DMS153 treated with DMSO at 0.1 percent for 48 hours (cell line): ENCODE measurements around the gene LPP.

ENCODE experiments used
- DNase-seq: peaks from one replicate; lab custom pipeline; 2025; ENCODE audit not compliant: unreplicated experiment; lab: John Stamatoyannopoulos, UW

The LPP gene

GRCh38 chr3:188929137-188929536 is 775.2 kb downstream of the LPP start:
- DNase-seq: peak; percentile 57

GRCh38 chr3:188931036-188931435 is 777.1 kb downstream of the LPP start:
- DNase-seq: no peak

GRCh38 chr3:188931531-188931930 is 777.6 kb downstream of the LPP start:
- DNase-seq: no peak

GRCh38 chr3:188934989-188935388 is 781.0 kb downstream of the LPP start:
- no peak for DNase-seq

GRCh38 chr3:188936597-188937107 is 782.7 kb downstream of the LPP start:
- no peak for DNase-seq

- DNase-seq: no peak
Measured at GRCh38 chr3:188937389-188937788, 783.4 kb downstream of the LPP start.

GRCh38 chr3:188938999-188939398 is 785.0 kb downstream of the LPP start:
- no peak for DNase-seq

GRCh38 chr3:188939814-188940572 is 786.0 kb downstream of the LPP start:
- DNase-seq: no peak
